CD4-positive, alpha-beta T cell treated with Interleukin-4 for 1 hour (primary cell): ENCODE results near the gene SNED1.

Experiments used
- DNase-seq, 2 donors: peaks; one replicate each; pipeline ENCODE4 v3.0.0-alpha.2; 2020 to 2022

The SNED1 gene

DNA sequence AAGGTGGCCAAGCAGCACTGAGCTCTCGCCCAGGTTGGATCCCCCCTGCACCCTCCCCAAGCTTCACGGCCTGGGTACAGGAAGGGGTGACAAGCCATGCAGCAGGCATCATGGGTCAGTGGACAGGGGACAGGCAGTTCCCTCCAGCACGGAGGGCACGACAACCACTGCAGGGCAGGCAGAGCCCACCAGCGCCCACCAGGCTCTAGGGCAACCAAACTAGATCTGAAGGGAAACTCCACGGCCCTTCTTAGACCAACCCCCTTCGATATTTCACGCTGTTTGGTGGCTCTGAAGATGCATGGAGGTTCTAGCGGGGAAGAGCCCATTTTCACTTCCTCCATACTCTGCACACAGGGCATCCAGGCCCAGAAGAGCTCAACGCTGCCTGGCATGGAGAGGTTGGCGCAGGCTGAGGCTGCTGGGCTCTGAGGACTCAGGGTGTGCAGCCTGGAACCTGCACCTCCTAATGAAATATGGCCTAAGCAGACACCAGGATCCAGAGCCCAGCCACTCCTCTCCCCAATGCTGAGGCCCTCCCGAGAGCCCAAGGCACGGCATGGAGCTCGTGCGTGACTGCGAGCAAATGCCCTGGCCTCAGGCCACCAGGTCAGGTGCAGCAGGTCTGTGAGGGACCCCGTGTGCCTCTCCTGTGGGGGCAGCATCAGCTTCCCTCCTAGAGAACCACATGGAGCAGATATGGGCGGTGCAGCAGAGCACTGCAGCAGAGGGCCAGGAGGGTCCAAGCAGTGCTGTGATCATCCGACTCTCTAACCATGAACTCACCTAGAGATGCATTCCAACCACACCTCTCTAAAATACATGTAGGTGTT is 112.4 kb downstream of the SNED1 start:
- DNase-seq = peak in 1 of 2 donors; percentile 38

DNA sequence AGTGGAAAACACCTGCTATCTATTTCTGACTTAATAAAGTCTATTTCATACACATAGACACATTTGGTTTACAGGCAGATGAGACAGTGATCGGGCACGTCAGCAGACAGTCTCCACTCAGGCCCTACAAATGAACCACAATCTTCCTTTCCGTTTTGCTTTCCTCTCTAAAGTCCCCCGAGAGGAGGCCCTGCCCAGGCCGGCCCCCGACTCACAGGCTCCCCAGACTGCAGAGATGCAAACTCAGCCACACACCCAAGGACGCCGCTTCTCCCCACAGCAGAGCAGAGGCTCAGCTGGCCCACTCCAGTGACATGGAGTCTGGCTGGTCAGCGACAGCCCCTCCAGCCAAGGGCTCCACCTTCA is 113.0 kb downstream of the SNED1 start:
- peak; percentile 42 to 46 for DNase-seq

DNA sequence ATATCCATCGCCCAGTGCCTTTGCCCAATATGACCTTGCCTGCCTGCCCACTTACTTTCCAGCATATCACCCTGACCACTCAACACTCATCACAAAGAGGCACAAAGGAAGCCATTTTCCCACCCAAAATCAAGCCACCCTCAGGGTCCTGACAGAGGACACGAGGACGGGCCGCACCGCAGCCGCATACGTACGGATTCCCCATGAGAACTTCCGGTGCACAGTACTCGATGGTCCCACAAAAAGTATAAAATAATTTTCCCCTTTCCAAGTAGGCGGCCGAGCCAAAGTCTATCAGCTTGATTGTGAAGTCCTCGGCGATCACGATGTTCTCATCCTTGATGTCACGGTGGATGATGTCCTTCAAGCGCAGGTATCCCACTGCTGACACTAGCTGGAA is 113.6 kb downstream of the SNED1 start:
- DNase-seq = no peak

DNA sequence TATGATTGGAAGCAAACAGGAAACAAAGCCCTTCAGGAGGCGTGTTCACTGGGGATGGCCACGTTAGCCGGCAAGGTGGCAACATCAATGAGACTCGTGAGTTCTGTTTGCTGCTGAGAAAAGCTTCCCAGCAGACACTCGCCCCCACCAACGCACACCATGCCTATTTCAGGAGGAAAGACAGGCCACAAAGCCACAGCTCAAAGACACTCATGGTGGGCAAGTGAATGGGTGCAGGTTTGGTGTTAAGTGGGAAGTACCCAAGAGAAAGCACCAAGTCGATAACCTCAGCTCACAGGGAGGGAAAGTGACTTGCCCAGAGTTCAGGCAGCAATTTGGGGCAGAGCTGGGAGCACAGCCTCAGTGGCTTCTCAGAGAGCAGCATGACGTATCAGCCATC is 114.2 kb downstream of the SNED1 start:
- DNase-seq = peak; percentile 37 to 63

DNA sequence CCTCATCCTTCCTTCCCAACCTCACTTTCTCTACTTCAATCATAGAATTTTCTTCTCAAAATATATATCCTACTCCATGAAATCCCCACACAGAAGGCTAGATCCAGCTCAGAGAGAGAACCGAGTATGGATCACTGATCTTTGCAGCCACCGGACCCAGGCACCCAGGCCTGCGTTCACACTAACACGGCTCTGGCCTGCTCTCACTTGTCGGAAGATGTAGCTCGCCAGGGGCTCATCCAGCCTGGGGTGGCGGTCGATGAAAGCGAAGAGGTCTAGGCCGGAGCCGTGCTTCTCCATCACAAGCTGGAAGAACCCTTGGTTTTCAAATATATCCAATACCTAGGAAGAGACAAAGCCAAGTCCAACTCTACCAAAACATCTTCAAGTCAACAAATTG is 116.4 kb downstream of the SNED1 start:
- no peak for DNase-seq

DNA sequence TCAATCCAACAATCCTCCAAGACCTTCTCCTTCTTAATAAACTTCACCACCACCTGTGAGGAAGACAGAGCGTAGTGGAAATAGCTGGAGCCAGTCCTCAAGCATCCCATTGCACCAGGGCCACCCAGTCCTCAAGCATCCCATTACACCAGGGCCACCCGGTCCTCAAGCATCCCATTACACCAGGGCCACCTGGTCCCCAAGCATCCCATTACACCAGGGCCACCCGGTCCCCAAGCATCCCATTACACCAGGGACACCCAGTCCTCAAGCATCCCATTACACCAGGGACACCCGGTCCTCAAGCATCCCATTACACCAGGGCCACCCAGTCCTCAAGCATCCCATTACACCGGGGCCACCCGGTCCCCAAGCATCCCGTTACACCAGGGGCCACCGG is 116.9 kb downstream of the SNED1 start:
- no peak for DNase-seq

DNA sequence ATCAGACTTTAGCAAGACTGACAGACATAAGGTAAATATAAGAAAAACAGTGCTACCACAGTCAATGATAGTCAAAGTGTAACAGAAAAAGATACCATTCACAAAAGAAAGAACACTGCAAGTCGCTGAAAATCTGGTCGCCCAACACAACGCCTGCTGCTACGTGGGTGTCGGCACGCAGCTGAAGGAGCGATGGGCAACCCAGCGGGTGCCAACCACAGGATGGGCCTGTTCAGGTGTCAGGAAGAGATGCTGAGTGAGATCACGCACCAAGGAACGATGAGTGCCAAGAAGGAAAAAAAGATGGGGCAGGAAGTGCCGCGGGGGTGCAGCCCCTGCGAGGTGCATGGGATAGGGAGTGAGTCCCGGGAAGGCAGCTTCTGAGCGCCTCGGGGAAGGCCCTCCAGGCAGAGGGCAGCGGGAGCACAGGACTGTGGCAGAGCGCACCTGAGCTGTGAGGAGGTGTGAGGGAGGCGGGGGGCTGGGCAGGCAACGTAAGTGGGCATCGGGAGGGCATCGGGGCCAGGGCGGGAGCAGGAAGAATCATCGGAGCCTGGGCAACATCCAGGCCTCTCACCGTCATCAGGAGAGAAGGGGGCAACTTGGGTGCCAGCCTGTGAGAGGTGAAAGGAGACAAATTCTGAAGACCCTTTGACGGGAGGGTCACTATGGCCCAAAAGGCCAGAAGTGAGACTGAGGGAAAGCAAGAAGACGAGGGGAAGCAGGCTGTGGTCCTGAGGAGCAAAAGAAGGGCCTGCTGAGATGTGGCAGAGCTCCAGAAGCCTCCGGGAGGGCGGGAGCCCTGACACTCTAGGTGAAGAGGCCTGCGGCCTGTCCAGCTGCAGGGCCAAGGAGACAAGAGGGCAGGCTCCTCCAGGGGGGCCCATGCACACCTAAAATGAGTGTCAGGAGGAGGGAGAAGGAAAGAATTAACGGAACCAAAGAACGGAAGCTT is 118.5 kb downstream of the SNED1 start:
- DNase-seq = no peak

DNA sequence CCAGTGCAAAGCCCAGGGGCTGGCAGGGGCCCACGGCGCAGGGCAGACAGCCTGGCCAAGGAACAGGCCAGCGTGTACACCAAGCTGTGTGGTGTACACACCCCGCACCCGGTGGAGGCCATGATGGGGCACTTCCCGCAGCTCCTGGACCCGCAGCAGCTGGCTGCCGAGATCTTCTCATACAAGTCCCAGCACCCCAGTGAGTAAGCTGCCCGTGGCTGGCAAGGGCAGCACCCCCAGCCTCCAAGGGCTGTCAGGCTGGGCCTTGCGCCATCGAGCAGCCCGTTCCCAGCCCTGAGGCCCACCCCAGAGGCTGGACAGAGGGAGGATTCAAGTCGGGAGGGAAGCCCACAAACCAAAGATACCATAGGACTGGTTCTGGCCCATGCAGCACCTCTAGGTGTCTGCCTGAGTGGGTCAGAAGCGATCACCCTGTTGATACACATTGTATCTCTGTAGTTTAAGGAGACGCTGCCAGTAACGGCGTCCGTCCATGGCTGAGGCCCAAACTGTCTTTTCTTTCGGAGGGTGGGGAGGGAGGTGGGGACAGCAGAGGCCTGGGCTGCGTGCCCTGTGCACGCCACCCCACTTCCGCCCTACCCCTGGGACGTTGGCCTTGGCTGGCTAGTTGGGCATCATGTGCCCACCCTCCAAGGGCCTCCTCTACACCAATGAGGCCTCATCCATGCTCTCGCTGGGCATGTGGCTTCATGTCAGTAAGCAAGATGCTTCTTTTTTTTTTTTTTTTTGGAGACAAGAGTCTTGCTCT is 120.5 kb downstream of the SNED1 start:
- no peak for DNase-seq

DNA sequence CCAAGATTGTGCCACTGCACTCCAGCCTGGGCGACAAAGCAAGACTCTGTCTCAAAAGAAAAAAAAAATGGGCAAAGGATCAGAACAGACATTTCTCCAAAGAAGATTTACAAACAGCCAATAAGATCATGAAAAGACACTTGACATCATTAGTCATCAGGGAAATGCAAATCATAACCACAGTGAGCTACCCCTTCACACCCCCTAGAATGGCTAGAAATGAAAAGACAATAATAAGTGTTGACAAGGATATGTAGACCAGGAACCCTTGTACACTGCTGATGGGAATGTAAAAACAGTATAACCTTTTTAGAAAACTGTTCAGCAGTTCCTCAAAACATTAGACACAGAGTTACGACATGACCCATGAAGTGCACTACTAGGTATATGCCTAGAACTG is 122.0 kb downstream of the SNED1 start:
- no peak for DNase-seq

DNA sequence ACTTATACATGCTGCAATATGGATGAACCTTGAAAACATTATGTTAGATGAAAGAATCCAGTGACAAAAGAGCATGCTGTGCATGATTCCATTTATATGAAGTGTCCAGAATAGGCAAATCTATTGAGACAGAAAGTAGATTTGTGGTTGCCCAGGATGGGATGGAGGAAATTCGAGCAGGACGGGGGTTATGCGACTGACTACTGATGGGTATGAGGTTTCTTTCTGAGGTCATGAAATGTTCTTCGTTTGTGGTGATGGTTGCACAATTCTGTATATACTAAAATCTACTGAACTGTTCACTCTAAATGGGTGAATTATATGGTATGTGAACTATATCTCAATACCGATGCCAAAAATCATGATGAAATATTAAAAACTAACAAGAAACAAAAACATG is 122.6 kb downstream of the SNED1 start:
- DNase-seq = no peak

DNA sequence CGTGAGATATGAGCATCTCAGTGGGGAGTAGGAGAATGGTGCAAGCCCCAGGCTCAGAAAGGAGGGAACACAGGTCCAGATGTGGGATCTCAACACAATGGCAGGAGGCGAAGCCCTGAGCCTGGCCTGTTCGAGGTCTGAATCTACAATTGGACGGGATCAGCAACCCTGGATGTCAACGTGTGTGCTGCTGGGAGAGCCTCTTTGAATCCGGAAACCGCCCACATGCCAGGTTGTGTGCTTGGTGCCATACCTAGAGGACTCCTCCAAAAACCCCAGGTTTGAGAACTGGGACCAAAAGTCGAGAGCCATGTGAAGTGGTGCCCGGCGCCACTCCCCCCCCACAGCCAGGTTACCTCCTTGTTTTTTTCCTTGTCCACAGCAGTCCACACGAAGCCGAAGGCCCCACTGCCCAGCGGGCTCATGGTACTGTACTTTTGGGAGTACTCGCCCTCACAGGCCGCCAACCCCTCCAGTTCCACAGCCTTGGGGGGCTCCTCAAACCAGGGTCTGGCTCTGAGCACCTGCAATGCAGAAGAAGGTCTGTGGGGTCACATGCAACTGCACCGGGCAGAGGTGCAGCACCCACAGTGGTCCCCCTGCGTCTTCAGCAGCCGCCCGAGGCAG is 124.1 kb downstream of the SNED1 start:
- no peak for DNase-seq

DNA sequence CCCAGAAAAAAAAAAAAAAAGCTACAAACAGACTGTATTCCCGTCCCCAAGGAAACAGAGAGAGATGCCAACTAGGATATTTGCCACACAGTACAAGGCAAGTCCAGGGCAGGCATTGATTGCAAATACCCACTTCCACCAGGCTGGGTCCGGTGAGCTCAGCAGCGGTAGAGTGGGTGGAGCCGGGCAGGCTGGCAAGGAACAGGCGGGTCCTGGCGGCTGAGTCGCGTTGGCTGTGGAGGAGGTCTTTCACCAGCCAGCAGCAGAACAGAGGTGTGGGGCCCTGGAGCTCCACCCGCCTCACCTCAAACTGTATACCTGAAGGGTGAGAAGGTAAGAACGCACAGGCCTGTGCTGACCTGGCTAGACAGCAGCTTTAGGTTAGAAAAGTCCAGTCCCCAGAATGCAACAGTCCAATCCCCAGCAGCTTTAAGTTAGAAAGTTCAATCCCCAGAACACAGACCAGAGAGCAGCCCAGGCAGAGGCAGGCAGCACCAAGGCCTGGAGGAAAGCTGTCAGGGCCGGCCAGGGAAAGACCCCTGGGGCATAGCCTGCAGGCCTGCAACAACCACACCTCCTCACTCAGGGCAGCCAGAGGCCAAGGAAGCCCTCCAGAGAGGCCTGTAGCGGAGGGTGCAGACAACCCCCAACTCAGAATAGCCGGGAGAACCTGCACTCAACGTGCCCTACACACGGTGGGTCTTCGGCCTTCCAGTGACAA is 125.6 kb downstream of the SNED1 start:
- peak; percentile 29 to 66 for DNase-seq

DNA sequence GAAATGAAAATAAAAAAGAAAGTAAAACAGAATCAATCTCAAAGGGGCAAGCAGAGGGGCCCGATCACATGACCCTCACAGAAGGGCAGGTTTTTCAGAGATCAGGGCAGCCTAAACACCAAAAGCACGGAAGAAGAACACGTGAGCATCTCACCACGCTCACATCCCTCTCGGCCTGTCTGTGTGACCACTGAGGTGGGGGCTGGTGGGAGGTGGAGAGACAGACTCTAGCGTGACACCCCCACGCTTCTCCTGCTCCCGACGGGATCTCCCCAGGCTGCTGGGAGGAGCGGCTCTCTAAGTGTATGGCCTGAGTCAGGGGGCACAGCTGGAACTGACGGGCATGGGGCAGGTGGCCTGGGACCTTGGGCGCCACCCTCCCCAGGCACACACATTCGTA is 127.2 kb downstream of the SNED1 start:
- DNase-seq = no peak

DNA sequence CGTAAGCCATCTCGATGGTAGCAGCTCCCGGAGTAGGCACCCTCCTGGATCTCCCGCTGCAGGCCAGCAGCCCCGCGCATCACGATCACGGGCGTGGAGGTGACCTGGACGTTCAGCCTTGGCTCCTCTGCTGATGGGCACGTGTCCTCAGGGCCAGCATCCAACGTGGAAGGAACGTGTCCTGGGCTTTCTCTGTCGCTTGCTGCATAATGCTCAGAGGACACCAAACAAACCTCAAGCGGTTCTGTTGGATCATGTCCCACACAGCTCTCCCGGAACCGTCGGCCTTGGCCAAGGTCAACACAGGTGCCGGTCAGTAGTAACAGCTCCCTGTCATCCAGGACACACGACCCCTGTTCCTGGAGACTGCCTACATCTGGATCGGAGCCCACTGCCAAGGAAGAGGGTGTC is 127.8 kb downstream of the SNED1 start:
- DNase-seq = no peak

DNA sequence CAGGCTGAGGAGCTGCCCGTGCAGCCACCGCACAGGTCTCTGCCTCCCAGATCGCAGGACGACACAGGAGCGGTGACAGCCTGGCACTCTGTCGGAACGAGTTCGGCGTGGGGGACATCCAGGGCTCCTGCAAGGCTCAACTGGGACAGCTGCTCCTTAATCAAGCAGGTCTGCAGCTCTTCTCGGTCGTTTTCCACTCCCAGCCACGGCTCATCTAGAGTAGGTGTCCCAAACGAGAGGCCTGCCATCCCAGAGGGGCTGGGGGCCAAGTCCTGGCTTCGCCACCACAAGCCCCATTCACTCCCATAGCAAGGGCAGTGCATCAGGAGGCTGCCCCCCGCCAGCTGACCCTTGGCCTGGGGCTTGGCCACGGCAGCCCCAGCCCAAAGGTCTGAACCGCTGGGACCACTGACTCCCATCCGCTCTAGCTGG is 128.4 kb downstream of the SNED1 start:
- no peak for DNase-seq

DNA sequence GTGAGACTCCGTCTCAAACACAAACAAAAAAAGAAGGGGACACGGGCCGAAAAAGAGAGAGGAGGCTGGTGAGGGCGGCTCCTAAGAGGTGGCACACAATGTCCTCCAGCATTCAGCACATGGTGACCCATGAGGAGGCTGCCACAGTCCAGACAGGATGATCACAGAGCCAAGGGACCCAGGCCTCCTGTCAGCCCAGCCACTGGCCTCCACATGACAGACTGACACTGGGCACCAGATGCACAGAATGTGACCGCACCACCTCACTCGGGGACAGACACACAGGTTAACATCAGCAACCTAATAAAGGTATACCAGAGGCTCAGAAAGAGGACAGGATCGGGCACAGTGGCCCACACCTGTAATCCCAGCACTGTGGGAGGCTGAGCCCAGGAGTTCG is 129.8 kb downstream of the SNED1 start:
- DNase-seq = no peak

DNA sequence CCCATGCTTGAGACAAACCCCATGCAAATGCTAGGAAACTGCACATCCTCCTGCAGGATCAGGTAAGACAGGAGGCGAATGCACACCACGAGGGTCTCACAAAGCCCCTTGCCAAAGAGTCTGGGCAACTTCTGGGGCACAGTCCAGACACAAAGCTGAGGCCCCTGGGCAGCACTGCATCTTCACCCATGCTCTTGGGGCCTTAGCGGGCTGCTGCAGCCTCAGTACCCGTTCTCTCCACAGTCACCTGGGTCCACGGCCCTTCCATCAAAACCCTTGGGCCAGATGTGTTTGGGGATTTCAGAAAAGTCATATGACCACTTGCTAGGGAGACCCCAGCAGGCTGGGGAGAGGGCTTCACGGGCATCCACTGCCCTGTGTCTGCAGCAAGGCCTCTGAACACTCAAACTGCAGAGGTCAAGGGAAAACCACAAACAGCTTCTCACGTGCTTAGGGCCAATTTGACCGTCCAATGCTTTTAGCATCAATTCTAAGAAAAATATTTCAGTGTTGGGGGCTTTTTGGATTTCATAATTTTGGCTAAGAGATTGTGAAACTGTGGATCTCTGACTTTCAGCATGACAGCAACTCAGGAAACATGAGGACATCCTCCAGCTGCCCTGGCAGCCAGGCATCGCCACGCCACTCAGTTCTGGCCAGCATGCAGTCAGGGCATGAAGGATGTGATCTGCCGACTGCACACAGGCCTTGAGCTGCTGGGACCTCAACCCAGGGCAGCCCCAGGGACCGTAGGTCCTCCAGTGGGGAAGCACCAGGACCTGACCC is 130.9 kb downstream of the SNED1 start:
- no peak for DNase-seq

DNA sequence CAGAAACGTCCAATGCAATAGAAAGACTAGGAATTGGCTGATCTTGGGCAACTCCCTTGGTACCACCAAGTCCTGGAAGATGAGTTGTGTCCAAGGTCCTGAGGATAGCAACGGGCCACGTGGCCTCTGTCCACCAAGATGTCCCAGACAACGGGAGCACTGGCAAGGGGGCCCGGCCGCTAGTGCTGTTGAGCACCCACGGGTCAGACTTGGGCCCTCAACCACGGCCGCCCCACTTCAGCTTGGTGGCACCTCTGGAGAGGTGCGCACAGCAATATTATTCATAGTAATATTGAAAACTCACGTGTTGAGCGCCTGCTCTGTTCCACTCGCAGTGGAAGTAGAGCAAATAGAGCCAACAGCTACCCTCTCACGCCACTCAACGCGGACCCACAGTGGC is 131.9 kb downstream of the SNED1 start:
- no peak for DNase-seq

DNA sequence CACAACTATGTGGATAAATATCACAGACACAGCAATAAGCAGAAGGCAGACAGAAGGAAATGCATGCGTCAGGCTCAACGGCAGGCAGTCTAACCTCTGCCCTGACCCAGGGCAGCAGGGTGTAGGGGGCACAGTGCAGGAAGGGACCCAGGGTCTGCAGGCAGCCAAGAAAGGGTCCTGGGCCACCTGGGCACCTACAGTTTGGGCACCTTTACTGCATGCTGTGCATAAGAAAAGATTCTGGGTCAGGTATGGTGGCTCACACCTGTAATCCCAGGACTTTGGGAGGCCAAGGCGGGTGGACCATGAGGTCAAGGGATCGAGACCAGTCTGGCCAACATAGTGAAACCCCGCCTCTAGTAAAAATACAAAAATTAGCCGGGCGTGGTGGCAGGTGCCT is 133.1 kb downstream of the SNED1 start:
- DNase-seq = no peak

DNA sequence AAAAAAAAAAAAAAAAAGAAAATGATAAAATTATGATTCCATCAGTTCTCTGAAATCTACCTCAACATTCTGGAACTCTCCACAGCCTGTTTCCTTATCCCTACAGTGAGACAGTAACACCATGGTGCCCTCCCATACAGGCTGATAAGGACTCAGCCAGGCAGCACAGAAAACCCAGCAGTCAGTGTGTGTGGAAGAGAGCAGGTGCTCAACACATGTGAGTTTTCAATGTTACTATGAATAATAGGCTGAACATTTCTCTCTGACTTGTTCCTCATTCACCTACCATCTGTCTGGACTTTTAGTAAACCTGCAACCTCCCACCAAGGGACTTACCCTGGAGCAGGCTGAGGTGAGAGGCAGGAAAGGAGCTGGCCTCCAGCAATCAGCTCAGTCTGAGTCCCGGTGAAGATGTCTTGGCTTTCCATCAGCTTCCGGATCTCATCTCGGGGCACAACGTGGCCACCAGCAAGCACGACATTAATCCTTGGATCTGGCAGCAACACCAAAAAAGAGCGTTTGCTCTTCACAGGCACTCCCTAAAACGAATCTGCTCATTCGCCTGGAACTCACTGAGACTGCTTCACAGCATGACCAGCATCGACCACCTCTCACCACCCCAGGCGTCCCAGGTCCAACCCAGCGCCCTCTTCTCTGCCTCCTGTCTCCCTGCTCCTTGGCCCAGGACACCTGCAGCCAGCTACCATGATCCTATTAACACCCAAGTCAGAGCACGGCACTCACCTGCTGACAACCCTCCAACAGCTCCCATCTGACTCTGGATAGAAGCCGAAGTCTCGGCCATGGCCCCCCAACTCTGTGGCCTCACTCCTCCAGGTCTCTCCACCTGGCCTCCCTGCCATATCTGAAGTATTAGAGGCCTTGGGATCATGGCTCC is 134.4 kb downstream of the SNED1 start:
- DNase-seq = no peak
